HCT116 (cell line): ENCODE data around the gene DTNB. TPM values are rescaled to one million over a fixed set of nuclear protein-coding genes. Genes with fewer than 3 reads are reported as not detected.

ENCODE experiments used
- ATAC-seq: fragments of 200-7000 bp; cut with Tn5 transposase; 2 replicates; pipeline ENCODE4 v1.9.1; 2020; ENCODE audit warnings: mild to moderate bottlenecking, moderate library complexity
- BruUV-seq: library from RNA; stranded (reverse); fragments of 400-500 nt; replicated peaks from 2 replicates; lab custom pipeline; 2021; lab: Mats Ljungman, UMichigan
- CTCF ChIA-PET: fragments of 300-600 bp; sonication (Branson Sonifier 250); formaldehyde crosslinking; loops from one replicate; lab custom pipeline; 2021; ENCODE audit warnings: antibody characterized with exemption; lab: Charles Lee
- POLR2A ChIA-PET: fragments of 300-600, 350-600 bp; sonication (Branson Sonifier 250); formaldehyde crosslinking; loops from one replicate; lab custom pipeline; 2021; ENCODE audit warnings: antibody characterized with exemption; lab: Charles Lee
- RAD21 ChIA-PET, 2 experiments: fragments of 300-600 bp; sonication (Branson Sonifier 250); formaldehyde crosslinking; loops; one replicate each; lab custom pipeline; 2023; ENCODE audit warnings: low total read pairs in 2 of 2; ENCODE audit not compliant: uncharacterized antibody in 2 of 2, unreplicated experiment in 2 of 2, low non-redundant PET in 1 of 2; lab: Charles Lee
- DNase-seq: peaks from one replicate; pipeline ENCODE4 v3.0.0-alpha.2; 2010; ENCODE audit warnings: low read depth, low spot score
- H2AFZ ChIP-seq: fragments of 200-600 bp; shearing (Covaris generic), sonication (generic); 2 replicates; pipeline ENCODE4 v1.6.1; 2017; ENCODE audit warnings: low read depth, mixed run types, mixed read lengths, antibody characterized with exemption, low read length; ENCODE audit not compliant: poor library complexity, severe bottlenecking
- H3K27ac ChIP-seq: 2 replicates; pipeline ENCODE4 v1.5.1; 2012; ENCODE audit warnings: low read depth, low read length
- H3K27me3 ChIP-seq: fragments of 200-600 bp; sonication (generic); 2 replicates; pipeline ENCODE4 v1.6.1; 2016; ENCODE audit warnings: mixed run types, low read length, mixed read lengths; ENCODE audit not compliant: insufficient read depth
- H3K36me3 ChIP-seq, 2 experiments: fragments of 200-500 bp in 1 of 2; fragments of 200-600 bp in 1 of 2; sonication (Bioruptor generic) in 1 of 2; sonication (generic) in 1 of 2; 2 replicates each; pipeline versions ENCODE4 v1.5.1 to v1.6.1; 2014 to 2016; ENCODE audit warnings: low read length in 2 of 2, inconsistent platforms in 1 of 2, mixed read lengths in 1 of 2, mixed run types in 1 of 2; ENCODE audit not compliant: insufficient read depth in 2 of 2, control insufficient read depth in 1 of 2
- H3K4me1 ChIP-seq, 2 experiments: fragments of 200-600 bp in 1 of 2; sonication (generic) in 1 of 2; 2 replicates each; pipeline versions ENCODE4 v1.5.1 to v1.6.1; 2012 to 2017; ENCODE audit warnings: low read length in 2 of 2, inconsistent platforms in 1 of 2, mild to moderate bottlenecking in 1 of 2, mixed read lengths in 1 of 2, mixed run types in 1 of 2, moderate library complexity in 1 of 2; ENCODE audit not compliant: insufficient read depth in 2 of 2, control insufficient read depth in 1 of 2
- H3K4me2 ChIP-seq: fragments of 200-600 bp; sonication (generic); 2 replicates; pipeline ENCODE4 v1.6.1; 2017; ENCODE audit warnings: mixed run types, low read length, mixed read lengths
- H3K4me3 ChIP-seq, 2 experiments: fragments of 200-600 bp in 1 of 2; sonication (generic) in 1 of 2; replicated peaks in 1 of 2; 2 replicates each; pipeline ENCODE4 v1.5.1; 2011 to 2016; ENCODE audit warnings: low read length in 2 of 2, control low read depth in 1 of 2, low read depth in 1 of 2, mild to moderate bottlenecking in 1 of 2, mixed read lengths in 1 of 2, mixed run types in 1 of 2
- H3K79me2 ChIP-seq: fragments of 200-600 bp; sonication (generic); 2 replicates; pipeline ENCODE4 v1.6.1; 2017; ENCODE audit warnings: mild to moderate bottlenecking, mixed run types, low read length, moderate library complexity, mixed read lengths; ENCODE audit not compliant: insufficient read depth
- H3K9ac ChIP-seq: fragments of 200-600 bp; sonication (generic); 2 replicates; pipeline ENCODE4 v1.6.1; 2016; ENCODE audit warnings: low read length, mixed read lengths
- H3K9me2 ChIP-seq: fragments of 200-600 bp; sonication (generic), shearing (Covaris generic); 2 replicates; pipeline ENCODE4 v1.6.1; 2017; ENCODE audit warnings: mixed run types, mild to moderate bottlenecking, moderate library complexity; ENCODE audit not compliant: insufficient read depth
- H3K9me3 ChIP-seq, 2 experiments: fragments of 200-500 bp in 1 of 2; fragments of 200-600 bp in 1 of 2; sonication (Bioruptor generic) in 1 of 2; sonication (generic) in 1 of 2; 2 replicates each; pipeline ENCODE4 v1.6.1; 2014 to 2017; ENCODE audit warnings: low read length in 2 of 2, mixed read lengths in 2 of 2, inconsistent platforms in 1 of 2, low read depth in 1 of 2, mild to moderate bottlenecking in 1 of 2, mixed run types in 1 of 2, moderate library complexity in 1 of 2; ENCODE audit not compliant: control insufficient read depth in 1 of 2, insufficient read depth in 1 of 2
- H4K20me1 ChIP-seq: fragments of 200-600 bp; sonication (generic), shearing (Covaris generic); 2 replicates; pipeline ENCODE4 v1.6.1; 2017; ENCODE audit warnings: mixed run types, mild to moderate bottlenecking, moderate library complexity; ENCODE audit not compliant: insufficient read depth
- ATF3 ChIP-seq: IDR thresholded peaks from 2 replicates; pipeline ENCODE4 v1.6.1; 2012
- CTCF ChIP-seq, 3 experiments: fragments of 200-600 bp in 1 of 3; sonication (generic) in 1 of 3; IDR thresholded peaks in 2 of 3; conservative IDR thresholded peaks in 1 of 3; 2 replicates each; pipeline ENCODE4 v1.5.1; 2012 to 2017; ENCODE audit warnings: low read depth in 2 of 3, low read length in 2 of 3, antibody characterized with exemption in 1 of 3, borderline replicate concordance in 1 of 3, control low read depth in 1 of 3, mild to moderate bottlenecking in 1 of 3, mixed read lengths in 1 of 3, mixed run types in 1 of 3, moderate library complexity in 1 of 3; ENCODE audit not compliant: insufficient read depth in 1 of 3
- EZH2 ChIP-seq: fragments of 200-600 bp; sonication (generic); IDR thresholded peaks from 2 replicates; pipeline ENCODE4 v1.6.1; 2017; ENCODE audit warnings: antibody characterized with exemption, mixed run types
- EZH2phosphoT487 ChIP-seq: fragments of 200-600 bp; IDR thresholded peaks from 2 replicates; pipeline ENCODE4 v1.6.1; 2018; ENCODE audit warnings: antibody characterized with exemption, borderline replicate concordance
- FOSL1 ChIP-seq: IDR thresholded peaks from 2 replicates; pipeline ENCODE4 v1.6.1; 2012; ENCODE audit warnings: low read depth
- RAD21 ChIP-seq: IDR thresholded peaks from 2 replicates; pipeline ENCODE4 v1.6.1; 2012; ENCODE audit warnings: low read depth, mild to moderate bottlenecking
- REST ChIP-seq: IDR thresholded peaks from 2 replicates; pipeline ENCODE4 v1.6.1; 2012; ENCODE audit warnings: low read depth
- ZFX ChIP-seq: fragments of 450-650 bp; IDR thresholded peaks from 2 replicates; pipeline ENCODE4 v1.6.1; 2017
- intact Hi-C: fragments of 100-400 bp; cut with micrococcal nuclease; formaldehyde crosslinking; loops from 2 replicates; pipeline ENCODE4 v1.10.0; 2022
- total RNA-seq: library from RNA; stranded (reverse); gene quantifications from one replicate; pipeline ENCODE4 v1.2.1, GENCODE V29; 2021; ENCODE audit not compliant: unreplicated experiment

DTNB gene
- total RNA-seq, 1 experiment from 2014 or later: 30.2 TPM

GRCh38 chr2:25417715-25418369, 255.5 kb downstream of the DTNB start:
- ChIA-PET CTCF (no interaction called here), POLR2A (interaction anchor here (0.6 kb wide), 2 partner anchors 22 to 289 kb away, joined by 3 to 5 read pairs; no protein-coding TSS in a partner anchor), RAD21 (no interaction called here)
- H3K27ac ChIP-seq: no peak overlapping the region
- no peaks in the 10 kb centered on the region for H3K4me1 ChIP-seq
- no peak overlapping the region for H3K4me2 ChIP-seq
- H2AFZ ChIP-seq: no peak overlapping the region
- ATAC-seq (peak; percentile 52; the same call in 1 of the 2 replicates), DNase-seq (peak; percentile 6)
- no peak overlapping the region for H3K9ac ChIP-seq
- TF ChIP-seq ZFX (no peak), ATF3 (no peak), CTCF (IDR thresholded peaks at IDR 0.05 in 2 of 3, conservative IDR thresholded peaks at IDR 0.05 in 1 of 3; ENCODE audit: borderline replicate concordance in 1 of 3, insufficient read depth in 1 of 3, low read depth in 2 of 3, low read length in 2 of 3) (no peak), EZH2phosphoT487 (no peak), REST (no peak), RAD21 (no peak), FOSL1 (no peak), EZH2 (no peak)
- H3K27me3 ChIP-seq: no peaks in the 10 kb centered on the region
- no peaks in the 10 kb centered on the region for H4K20me1 ChIP-seq
- no peaks in the 10 kb centered on the region for H3K79me2 ChIP-seq
- no peaks in the 10 kb centered on the region for H3K36me3 ChIP-seq
- intact Hi-C loops: no loop called here
- no peak overlapping the region for H3K4me3 ChIP-seq
- H3K9me2 ChIP-seq: no peaks in the 10 kb centered on the region
- no peaks in the 10 kb centered on the region for H3K9me3 ChIP-seq
- no TSS peak for BruUV-seq
